ENCODE measurements around the gene EFEMP2.

EFEMP2 gene

DNA sequence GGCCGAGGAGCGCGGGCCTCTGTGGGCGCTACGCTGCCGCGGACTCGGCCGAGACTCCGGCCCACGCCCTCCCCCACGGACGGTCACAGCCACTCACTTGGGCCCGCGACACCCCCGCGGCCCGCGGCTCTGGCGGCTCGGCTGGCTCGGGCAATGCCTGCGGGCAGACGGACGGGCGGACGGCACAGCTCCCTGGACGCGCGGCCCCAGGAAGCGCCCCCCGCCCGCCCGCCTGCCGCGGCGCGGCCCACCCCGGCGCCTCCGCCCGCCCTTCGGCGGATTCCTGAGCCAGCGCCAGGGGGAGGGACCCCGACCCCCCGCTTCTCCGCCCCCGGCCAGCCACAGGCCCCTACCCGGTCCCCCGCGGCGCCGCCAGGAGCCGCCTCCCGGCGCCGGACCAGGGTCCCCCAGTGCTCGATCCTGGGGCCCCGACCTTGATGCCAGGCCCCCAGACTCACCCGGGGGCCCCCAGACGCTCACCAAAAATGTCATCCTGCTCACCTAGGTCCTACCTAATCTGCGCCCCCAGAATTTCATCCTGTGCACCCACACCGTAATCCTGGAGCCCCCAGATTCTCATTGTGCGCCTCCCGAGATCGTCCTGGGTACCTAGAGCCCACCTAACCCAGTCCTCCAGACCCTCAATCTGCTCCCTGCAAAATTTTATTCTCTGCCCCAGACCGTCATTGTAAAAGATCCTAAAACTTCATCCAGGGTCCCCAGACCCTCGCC lies at the start of gene EFEMP2:
Gene EFEMP2 (minus strand): TSS at position 215 of the 732 bp plus-strand sequence. CDS start 446 bp downstream, outside the sequence.
- no peak for DNase-seq (ENCODE audit: low spot score)
- no peak for TF ChIP-seq CTCF (IDR thresholded peaks at IDR 0.05; ENCODE audit: extremely low read depth, missing control alignments)

GRCh38 chr11:65921876-65922275 lies 49.3 kb upstream of the EFEMP2 start:
- TF ChIP-seq CTCF (IDR thresholded peaks at IDR 0.05; ENCODE audit: extremely low read depth, missing control alignments), result no peak
- DNase-seq (ENCODE audit: low spot score), result no peak

DNA sequence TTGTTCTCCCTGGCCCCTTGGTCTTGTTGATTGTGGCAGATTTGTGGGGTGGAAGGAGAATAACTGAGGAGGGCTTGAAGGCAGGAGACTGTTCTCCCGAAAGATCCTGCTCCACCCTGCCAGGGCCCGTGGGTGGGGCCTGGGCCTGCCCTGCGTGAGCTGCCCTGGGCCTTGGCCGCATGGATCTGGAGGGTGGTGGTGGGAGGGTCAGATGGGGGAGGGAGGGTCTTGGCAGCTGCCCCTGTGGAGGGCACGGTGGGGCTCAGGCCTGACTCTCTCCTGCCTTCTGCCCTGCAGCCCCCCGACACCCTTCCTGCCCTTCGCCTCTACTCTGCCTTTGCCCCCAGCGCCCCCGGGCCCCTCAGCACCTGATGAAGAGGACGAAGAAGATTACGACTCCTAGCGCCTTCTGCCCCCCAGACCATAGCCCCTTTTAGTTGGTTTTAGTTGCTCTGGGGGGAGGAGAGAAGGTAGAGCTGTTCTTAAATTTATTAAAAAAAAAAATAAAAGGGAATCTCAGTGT lies 48.5 kb upstream of the EFEMP2 start:
- TF ChIP-seq CTCF (IDR thresholded peaks at IDR 0.05; ENCODE audit: extremely low read depth, missing control alignments), result no peak
- no peak for DNase-seq (ENCODE audit: low spot score)

- DNase-seq (ENCODE audit: low spot score), result no peak
- TF ChIP-seq CTCF (IDR thresholded peaks at IDR 0.05; ENCODE audit: extremely low read depth, missing control alignments), result no peak
Observed at GRCh38 chr11:65920372-65920802, 47.8 kb upstream of the EFEMP2 start.

DNA sequence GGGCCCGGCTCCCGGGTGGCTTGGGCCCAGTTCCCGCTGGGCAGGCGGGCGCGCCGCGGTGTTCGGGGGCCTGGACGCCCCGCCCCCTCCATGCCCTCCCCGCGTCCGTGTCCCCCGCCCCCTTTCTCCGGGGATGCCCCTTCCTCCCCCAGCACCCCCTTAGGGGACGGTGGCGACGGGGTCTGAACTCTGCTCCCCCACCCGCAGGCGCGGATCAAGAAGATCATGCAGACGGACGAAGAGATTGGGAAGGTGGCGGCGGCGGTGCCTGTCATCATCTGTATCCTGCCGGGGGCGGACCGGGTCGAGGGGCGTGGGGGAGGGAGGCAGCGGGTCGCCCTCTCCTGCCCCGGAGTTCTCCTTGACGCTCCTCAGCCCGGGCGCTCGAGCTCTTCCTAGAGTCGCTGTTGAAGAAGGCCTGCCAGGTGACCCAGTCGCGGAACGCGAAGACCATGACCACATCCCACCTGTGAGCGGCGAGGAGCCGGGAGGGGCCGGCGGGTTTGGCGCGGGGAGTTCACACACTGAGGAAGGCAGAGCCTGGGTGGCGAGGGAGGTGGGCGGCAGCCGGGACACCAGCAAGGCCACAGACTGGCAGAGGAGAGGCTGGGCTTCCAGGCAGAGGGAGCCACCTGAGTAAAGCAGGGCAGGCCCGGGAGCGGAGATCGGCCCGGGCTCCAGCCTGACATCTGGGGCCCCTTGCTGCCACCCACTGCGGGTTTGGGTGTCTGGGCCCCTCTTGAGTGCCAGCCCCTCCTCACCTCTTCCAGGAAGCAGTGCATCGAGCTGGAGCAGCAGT lies 47.2 kb upstream of the EFEMP2 start:
- DNase-seq (ENCODE audit: low spot score), result no peak
- TF ChIP-seq CTCF (IDR thresholded peaks at IDR 0.05; ENCODE audit: extremely low read depth, missing control alignments), result no peak

DNA sequence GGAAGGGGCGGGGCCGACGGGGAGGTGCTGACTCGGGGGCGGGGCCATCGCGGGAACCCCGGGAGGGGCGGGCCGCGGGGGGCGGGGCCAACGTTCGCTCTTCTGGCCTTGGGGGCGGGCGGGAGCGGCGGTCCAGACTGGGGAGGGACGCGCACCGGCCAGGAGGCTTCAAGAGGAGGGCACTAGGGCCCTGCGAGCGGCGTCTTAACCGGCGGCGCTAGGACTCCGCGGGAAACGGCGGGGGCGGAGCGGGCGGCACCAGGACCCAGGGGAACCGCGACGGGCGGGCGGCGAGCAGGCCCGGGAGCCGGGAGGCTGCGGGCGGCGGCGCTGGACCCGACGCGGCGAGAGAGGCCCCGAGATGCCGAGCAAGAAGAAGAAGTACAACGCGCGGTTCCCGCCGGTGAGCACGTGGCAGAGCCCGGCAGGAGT lies 46.6 kb upstream of the EFEMP2 start, which contains the start of gene DRAP1:
Gene DRAP1 (plus strand): TSS at position 286 of the 432 bp plus-strand sequence. CDS start 76 bp downstream, at position 362.
- no peak for TF ChIP-seq CTCF (IDR thresholded peaks at IDR 0.05; ENCODE audit: extremely low read depth, missing control alignments)
- peak; percentile 100 for DNase-seq (ENCODE audit: low spot score)

Data from GM20000 (cell line).